22Rv1 (cell line): Measurements from ENCODE around the gene HOXB13.
A peak's percentile ranks its signal among the peaks of the same experiment; 100 is the strongest.

Experiments
- H3K27ac ChIP-seq: fragments of 450-650 bp; 2 replicates; pipeline ENCODE4 v1.5.1; 2017
- ZFX ChIP-seq: fragments of 450-650 bp; IDR thresholded peaks from 2 replicates; pipeline ENCODE4 v1.6.1; 2017; ENCODE audit warnings: antibody characterized with exemption, borderline replicate concordance
- TF ChIP-seq, protein P1 (sequence below): fragments of 450-650 bp; IDR thresholded peaks from 2 replicates; pipeline ENCODE4 v1.5.1; 2017; ENCODE audit warnings: mild to moderate bottlenecking

The HOXB13 gene

DNA sequence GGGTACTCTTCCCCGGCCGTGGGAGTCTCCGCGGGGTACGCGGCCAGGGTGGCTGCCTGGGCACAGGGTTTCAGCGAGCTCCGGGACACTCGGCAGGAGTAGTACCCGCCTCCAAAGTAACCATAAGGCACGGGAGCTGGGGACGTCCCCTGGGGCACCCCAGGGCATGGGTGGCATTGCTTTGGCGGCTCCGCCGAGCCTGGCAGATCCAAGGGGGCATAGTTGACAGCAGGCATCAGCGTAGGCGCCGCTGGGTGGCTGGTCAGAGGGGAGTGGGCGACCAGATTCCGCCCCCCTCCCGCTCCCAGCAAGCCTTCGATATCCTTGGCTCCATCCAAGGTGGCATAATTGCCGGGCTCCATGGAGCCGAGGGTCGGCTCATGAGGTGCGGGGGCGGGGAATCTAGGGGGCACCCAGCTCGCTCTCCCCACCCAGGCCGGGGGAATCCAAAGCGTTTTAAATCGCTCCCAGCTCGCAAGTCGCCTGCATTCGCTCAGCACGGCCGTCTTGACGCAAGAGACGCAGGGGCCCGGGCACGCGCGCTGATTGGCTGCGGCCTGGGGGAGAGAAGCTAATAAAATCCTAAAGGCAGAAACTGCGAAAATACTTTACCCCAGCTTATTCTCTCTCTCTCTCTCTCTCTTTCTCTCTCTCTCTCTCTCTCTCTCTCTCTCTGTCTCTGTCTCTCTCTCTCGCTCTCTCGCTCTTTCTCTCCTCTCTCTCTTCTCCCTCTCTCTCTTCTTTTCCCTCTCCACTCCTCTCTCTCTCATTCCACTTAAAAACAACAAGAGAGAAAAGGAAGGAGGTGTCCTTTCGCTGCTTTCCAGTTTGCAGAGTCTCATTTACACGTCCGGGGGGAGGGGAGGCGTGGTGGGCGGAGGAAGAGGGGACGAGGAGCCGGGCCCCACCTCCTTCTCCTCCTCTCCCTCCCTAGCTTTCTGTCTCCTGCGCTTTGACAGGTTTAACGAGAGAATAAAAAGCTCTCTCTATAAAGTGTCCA, at the start of gene HOXB13:
Gene HOXB13, minus strand, starts transcription at position 519 of the 1,000 bp plus-strand sequence. Its CDS starts 157 bp downstream, at position 362.
- peak within 1 kb of the TSS; percentile 100 for H3K27ac ChIP-seq

DNA sequence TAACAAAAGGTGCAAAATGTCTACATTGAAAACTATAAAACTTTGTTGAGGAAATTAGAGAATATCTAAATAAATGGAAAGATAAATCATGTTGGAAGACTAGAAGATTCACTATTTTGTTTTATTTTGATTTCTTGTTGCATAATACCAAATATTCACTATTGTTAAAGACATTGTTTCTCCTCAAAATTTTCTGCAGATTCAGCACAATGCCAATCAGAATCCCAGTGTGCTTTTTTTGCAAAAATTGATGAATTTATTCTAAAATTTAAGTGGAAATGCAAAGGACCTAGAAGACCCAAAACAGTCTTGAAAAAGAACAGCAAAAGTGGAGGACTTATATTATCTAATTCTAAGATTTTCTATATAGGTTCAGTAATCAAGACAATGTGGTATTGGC, 48.1 kb upstream of the HOXB13 start:
- no peak overlapping the region for H3K27ac ChIP-seq
- TF ChIP-seq ZFX, result no peak
- TF ChIP-seq, protein P1, sequence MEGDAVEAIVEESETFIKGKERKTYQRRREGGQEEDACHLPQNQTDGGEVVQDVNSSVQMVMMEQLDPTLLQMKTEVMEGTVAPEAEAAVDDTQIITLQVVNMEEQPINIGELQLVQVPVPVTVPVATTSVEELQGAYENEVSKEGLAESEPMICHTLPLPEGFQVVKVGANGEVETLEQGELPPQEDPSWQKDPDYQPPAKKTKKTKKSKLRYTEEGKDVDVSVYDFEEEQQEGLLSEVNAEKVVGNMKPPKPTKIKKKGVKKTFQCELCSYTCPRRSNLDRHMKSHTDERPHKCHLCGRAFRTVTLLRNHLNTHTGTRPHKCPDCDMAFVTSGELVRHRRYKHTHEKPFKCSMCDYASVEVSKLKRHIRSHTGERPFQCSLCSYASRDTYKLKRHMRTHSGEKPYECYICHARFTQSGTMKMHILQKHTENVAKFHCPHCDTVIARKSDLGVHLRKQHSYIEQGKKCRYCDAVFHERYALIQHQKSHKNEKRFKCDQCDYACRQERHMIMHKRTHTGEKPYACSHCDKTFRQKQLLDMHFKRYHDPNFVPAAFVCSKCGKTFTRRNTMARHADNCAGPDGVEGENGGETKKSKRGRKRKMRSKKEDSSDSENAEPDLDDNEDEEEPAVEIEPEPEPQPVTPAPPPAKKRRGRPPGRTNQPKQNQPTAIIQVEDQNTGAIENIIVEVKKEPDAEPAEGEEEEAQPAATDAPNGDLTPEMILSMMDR, result no peak

More for the DNA sequence above, at the start of gene HOXB13:
- TF ChIP-seq ZFX, result no peak
- TF ChIP-seq, protein P1, result no peak

DNA sequence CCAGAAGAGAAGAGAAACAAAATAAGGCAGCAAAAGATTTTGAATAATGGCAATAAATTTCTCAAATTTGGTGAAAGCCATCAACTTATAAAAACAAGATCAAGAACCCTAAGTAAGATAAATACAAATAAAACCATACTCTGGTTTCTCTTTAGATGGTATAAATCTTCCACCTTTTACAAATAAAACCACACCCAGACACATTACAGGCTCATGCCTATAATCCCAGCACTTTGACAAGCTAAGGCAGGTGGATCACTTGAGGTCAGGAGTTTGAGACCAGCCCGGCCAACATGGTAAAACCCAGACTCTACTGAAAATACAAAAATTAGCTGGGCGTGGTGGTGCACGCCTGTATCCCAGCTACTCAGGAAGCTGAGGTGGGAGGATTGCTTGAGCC, 44.7 kb upstream of the HOXB13 start:
- TF ChIP-seq, protein P1, result no peak
- TF ChIP-seq ZFX, result no peak
- H3K27ac ChIP-seq, result no peak overlapping the region

DNA sequence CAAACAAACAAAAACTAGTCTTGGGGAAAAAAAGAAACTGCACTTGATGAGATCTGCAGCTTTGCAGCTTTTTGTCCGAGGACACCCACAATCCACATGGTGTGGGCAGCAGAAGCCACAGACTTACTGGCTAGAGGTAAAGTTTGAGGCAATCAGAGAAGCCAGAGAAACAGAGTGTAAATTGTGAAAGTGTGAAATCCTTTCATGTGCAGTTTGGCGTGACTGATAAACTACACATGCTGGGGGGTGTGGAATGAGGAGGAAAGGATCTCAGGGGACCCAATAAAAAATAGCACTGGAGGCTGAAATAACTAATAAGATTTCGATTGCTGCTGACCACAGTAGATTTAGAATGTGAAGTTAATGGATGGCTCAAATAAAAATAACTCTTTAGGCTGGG, 42.4 kb upstream of the HOXB13 start:
- no peak overlapping the region for H3K27ac ChIP-seq
- no peak for TF ChIP-seq ZFX
- TF ChIP-seq, protein P1, result no peak

DNA sequence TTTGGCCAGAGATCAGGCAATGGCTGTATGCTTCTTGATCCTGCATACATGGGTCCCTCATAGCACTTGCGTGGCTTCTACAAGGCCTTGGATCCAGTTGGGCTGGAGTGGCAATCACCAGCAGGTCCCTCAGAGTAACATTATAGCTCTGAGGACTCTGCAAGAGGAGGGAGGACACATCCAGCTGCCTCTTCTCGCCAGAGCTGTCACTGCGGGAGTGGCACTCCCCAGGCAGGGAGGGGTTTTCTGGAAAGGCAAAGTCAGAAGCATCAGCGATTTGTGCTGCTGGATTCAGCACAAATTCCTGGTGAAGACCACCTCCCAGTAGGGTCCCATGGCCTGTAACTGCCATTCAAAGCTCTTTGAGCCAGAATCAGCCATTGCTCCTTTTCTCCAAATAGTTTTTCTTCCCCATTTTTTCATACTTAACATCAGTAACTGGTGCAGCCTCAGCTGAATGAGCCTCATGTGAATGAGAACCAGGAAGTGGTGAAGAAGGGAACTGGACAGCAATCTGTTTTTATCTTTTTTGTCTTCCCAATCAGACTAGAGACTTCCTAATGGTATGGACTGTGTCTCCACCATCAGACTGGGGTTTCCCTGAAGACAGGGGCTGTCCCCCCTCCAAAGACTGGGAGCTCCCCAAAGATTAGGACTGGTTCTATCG, 40.6 kb upstream of the HOXB13 start:
- TF ChIP-seq ZFX, result no peak
- TF ChIP-seq, protein P1, result no peak
- H3K27ac ChIP-seq, result no peak overlapping the region

DNA sequence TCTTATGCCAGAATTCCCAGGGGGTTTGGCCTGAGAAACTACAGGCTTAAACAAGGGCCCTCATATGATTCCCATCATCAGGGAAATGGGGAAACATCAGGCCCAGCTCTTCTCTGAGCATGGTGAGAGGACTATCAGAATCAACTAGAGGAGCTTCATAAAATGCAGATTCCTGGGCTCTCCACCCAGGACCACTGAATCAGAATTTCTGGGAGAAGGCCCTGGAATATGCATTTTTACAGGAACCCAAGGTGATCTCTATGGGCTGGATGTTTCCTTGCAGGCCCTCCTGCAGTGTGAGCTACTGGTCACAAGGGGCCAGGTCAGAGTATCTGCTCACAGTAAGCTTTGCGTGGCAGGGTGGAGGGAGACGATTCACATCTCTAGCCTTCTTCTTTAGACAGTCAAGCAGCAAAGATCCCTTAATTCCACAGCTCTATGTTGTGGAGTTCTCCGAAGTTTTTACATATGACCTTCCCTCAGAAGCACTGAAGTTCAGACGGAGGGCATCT, 38.8 kb upstream of the HOXB13 start:
- no peak overlapping the region for H3K27ac ChIP-seq
- no peak for TF ChIP-seq ZFX
- TF ChIP-seq, protein P1, result no peak
